ENCODE measurements around the gene LRRC8A. TPM values are rescaled to one million over a fixed set of nuclear protein-coding genes. Genes with fewer than 3 reads are reported as not detected.

LRRC8A gene
- total and polyA plus RNA-seq, 2 of the 8 experiments (the other 6 are each of a cell fraction or from before 2014, with no cell fraction given) = 103 to 111 TPM

DNA sequence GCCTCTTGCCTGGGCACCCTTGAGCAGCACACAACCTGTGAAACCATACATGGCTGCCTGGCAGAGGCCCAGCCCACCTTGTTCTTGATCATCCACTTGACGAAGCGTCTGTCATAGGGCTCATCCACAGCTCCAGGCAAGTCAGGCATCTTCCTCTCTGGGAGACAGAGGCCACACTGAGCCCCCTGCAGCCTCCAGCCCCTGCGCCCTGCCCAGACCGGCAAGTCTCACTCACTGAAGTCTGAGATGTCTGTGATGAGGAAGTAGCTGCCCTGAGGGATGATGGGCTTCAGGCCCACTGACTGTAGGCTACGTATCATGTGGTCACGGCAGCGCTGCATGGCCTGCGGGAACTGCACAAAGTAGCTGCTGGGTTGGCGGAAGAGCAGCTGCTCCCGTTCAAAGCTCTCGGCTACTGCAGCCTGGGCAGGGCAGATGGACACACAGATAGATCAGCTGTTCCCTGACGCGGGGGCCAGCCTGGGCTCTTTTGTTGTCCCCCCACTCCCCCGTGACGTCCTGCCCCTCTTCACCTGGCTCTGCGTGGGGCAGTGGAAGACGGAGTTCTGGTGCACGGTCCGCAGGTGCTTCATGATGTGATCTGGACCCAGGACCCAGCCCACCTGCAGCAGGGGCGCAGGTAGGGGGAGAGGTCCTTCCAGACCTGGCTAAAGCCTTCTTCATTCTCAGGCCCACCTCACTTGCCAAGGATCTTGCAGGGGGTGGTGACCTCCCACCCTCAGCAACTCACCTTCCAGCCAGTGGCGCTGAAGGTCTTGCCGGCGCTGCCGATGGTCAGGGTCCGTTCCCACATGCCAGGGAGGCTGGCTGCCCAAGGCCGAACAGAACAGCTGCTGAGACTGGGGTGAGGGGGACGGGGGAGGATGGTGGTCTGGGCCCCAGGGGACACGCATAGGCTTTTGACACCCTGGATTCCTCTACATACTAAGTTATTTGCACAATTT, 46.4 kb upstream of the LRRC8A start (continued):
- no peak for TF ChIP-seq KDM5A (IDR thresholded peaks at IDR 0.05; ENCODE audit: low read length)
- no peak for TF ChIP-seq SUZ12 (IDR thresholded peaks at IDR 0.05; ENCODE audit: low read length)
- no peak for TF ChIP-seq SP1 (IDR thresholded peaks at IDR 0.05; ENCODE audit: low read depth, low read length)
- TF ChIP-seq HDAC2 (IDR thresholded peaks at IDR 0.05; ENCODE audit: borderline replicate concordance in 1 of 2, low read depth in 2 of 2, low read length in 2 of 2) = no peak
- TF ChIP-seq PHF8 (conservative IDR thresholded peaks at IDR 0.05; ENCODE audit: low read depth, low read length) = no peak
